ENCODE results near the gene STAG3.
"Not testable (repeated sequence)": the region's sequence is repeated elsewhere in the genome, so short reads cannot be mapped to it uniquely, and the experiment has no call there.

Gene STAG3, protein sequence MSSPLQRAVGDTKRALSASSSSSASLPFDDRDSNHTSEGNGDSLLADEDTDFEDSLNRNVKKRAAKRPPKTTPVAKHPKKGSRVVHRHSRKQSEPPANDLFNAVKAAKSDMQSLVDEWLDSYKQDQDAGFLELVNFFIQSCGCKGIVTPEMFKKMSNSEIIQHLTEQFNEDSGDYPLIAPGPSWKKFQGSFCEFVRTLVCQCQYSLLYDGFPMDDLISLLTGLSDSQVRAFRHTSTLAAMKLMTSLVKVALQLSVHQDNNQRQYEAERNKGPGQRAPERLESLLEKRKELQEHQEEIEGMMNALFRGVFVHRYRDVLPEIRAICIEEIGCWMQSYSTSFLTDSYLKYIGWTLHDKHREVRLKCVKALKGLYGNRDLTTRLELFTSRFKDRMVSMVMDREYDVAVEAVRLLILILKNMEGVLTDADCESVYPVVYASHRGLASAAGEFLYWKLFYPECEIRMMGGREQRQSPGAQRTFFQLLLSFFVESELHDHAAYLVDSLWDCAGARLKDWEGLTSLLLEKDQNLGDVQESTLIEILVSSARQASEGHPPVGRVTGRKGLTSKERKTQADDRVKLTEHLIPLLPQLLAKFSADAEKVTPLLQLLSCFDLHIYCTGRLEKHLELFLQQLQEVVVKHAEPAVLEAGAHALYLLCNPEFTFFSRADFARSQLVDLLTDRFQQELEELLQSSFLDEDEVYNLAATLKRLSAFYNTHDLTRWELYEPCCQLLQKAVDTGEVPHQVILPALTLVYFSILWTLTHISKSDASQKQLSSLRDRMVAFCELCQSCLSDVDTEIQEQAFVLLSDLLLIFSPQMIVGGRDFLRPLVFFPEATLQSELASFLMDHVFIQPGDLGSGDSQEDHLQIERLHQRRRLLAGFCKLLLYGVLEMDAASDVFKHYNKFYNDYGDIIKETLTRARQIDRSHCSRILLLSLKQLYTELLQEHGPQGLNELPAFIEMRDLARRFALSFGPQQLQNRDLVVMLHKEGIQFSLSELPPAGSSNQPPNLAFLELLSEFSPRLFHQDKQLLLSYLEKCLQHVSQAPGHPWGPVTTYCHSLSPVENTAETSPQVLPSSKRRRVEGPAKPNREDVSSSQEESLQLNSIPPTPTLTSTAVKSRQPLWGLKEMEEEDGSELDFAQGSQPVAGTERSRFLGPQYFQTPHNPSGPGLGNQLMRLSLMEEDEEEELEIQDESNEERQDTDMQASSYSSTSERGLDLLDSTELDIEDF
- total RNA-seq = 1.9 to 12.6 (median 6.6) reads per million in 17 experiments

DNA sequence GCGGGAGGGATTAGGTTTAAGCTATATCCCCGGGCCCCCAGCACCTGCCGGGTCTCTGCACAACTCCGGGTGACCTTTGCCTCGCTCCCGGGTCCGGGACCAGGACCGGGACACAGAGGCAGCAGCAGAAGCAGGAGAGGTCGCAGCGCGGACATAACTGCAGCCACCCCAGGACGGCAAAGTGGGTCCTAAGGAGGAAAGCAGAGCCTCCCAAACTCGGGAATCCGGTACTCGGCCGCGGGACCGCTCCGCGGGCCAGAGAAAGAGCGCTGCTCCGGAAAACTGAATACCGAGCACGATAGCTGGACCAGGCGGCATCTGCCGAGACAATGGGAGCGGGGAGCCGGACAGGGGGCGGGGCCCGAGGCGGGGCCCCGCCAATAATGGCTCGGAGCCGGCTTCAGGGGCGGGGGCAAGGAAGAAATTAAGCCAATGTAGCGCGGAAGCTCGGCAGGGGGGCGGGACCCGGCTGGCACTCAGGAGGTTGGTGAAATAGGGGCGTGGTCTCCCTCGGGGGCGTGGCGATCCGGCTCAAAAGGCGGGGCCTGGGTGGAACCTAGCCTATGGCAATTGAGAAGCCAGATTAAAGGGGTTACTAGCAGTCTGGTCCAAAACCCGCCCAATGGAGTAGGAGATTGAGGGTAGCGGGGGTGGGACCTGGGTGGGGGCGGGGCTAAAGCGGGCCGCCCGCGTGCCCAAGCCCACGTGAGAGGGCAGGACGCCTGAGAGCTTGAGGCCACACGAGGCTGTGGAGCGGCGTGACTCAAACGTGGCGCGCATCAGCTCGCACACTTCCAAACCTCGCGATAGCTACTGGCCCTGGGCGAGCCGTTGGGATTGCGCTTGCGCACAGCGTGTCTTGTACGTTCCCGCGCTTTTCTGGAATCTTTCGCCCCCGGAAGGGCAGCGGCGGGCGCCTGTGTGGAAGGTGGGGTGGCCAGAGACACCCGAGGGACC is at the start of gene STAG3, which contains the start of gene GPC2:
Gene STAG3, plus strand, starts transcription at position 874 of the 957 bp plus-strand sequence. CDS start 2,639 bp downstream, outside the sequence.
Gene GPC2, minus strand, starts transcription at position 337 of the 957 bp plus-strand sequence. Its CDS starts 182 bp downstream, at position 155.
- DNase-seq = peak; percentile 97 to 99 (median 98)

DNA sequence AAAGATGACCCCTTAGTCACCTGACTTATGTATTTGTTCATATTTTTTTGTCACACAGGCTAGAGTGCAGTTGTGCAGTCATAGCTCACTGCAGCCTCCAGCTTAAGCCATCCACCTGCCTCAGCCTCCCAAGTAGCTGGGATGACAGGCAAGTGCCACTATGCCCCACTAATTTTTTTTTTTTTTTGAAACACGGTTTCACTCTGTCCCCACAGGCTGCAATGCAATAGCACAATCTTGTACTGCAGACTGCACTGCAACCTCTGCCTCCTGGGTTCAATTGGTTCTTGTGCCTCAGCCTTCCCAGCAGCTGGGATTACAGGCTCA is 49.1 kb upstream of the STAG3 start:
- DNase-seq = no peak

DNA sequence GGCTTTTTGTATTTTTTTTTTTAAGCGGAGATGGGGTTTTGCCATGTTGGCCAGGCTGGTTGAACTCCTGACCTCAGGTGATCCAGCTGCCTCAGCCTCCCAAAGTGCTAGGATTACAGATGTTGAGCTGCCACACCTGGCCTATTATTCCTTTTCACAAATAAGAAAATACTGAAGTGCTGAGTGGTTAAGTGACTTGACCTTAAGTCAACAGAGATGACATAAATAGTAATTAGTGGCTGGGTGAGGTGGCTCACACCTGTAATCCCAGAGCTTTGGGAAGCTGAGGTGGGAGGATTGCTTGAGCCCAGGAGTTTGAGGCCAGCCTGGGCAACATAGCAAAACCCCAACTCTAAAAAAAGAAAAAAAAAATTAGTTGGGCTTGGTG is 47.5 kb upstream of the STAG3 start:
- not testable (repeated sequence) for DNase-seq

DNA sequence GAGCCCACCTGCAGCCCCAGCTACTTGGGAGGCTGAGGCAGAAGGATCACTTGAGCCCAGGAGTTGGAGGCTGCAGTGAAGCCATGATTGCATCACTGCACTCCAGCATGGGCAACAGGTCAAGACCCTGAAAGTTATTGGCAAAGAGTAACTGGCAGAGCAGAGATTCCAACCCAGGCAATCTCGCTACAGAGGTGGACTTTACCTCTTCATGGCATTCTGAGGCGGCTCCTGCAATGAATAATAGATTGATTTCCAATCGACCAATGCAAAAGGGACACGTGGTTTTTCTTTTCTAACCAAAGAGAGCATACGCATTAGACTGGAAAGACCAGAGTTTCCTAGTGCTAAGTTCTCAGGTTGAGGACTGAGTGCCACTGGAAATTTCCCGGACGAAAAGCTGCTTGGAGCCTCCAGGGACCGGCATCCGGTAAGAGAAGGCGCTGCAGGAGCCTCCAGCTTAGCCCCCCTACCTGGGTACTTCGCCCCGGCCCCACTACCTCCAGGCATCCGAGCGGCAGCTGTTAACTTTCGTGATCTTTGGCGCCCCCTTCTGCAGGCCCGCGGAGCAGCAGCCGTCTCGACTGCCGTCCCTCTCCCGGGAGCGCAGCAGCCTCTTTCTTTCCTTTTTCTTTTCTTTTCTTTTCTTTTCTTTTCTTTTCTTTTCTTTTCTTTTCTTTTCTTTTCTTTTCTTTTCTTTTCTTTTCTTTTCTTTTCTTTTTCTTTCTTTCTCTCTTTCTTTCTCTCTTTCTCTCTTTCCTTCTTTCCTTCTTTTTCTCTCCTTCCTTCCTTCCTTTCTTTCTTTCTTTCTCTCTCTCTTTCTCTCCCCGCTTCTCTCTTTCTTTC is 46.9 kb upstream of the STAG3 start:
- DNase-seq = peak; percentile 75 to 88 (median 84)

DNA sequence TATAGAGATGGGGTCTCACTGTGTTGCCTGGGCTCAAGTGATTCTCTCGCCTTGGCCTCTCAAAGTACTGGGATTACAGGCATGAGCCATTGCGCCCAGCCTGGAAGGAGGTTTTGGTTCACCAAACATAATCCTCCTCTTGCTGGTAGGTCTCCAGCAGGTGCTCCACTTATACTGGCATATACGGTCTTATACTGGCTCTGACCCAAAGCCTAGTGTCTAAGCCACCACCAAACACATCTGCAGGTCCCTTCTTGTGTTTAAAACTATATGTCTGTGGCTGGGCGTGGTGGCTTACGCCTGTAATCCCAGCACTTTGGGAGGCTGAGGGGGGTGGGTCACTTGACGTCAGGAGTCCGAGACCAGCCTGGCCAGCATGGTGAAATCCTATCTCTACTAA is 45.6 kb upstream of the STAG3 start:
- no peak for DNase-seq

DNA sequence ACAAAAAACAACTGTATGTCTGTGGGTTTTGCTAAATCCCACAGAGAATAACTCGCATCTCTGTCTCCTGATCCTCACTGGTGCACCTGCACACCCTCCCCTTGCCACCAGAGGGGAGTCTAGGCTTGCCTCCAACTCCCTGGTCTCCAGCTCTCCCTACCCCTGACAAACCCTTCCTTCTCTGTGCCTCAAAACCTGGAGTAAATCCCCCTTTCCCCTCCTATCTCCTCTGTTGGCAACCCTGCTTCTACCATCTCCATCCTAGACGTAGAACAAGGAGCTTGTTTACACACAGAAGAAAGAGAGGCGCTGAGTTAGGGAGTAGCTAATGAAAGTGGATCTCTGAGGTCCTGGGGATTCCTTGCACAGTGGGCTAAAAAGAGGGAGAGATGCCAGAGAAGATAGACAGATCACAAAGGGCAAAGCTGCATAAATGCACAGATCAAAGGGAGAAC is 45.0 kb upstream of the STAG3 start:
- DNase-seq = peak; percentile 76 to 84 (median 80)

DNA sequence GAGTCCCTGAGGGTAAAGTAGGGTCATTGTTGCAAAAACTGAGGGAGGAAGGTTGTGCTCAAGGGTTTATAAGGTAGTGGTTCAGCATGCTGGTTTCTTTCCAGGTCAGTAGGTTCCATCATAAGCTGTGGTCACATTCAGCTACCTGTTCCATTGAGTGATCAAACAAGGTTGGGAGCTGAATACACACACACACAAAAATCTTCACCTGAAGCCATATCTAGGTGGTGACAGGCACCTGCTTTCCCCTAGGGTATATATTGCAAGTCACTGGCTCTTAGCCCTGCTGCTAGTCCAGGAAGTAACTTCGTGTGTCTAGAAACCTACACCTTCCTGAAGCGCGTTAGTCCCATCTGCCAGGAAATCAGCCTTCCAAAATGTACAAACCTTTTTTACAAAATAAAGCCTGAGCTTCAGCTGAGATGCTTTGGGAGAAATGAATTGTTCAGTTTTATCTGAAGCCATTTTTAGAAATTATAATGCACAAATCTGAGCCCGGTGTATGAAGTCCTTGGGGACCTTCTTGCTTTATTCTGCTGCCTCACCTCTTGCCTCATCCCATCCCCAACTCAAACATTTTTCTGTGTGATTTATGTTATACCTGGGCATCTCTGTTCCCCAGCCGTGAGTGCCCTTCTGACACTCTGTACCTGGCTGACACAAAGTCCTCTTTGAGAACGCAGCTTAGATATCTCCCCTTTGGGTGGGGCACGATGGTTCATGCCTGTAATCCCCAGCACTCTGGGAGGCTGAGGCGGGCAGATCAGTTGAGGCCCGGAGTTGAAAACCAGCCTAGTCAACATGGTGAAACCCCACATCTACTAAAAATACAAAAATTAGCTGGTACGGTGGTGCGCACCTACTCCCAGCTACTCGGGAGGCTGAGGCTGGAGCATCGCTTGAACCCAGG is 39.6 kb upstream of the STAG3 start:
- DNase-seq = no peak

DNA sequence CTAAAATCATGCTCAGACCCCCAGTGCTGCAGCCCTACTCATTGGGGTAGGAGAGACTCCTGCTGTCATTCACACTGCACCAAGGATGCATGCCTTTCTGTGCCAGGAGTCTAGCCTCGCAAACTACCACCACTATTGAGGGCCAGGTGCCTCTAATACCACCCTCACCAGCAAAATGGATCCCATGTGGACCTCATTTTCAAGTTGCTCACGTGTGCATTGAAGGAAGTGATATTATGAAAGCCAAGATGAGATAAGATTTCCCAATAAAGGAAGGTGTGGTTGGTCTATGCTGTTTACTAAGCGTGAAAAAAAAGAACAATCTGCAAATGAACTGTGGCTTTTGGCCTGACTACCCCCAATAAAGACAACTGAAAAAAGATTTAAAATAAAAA is 36.2 kb upstream of the STAG3 start:
- peak in 2 of 4 experiments; percentile 27 to 40 for DNase-seq

DNA sequence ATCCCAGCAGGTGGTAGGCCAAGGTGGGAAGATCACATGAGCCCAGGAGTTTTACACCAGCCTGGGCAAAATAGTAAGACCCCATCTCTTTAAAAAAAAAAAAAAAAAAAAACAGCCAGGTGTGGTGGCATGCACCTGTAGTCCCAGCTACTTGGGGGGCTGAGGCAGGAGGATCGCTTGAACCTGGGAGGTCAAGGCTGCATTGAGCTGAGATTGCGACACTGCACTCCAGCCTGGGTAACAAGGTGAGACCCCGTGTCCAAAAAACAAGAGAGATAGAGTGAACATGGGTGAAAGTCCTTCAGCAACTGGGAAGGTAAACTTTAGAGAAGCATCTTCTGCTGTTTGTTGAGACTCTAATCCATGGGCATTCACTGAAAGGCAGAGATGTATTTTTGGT is 35.3 kb upstream of the STAG3 start:
- DNase-seq = no peak

DNA sequence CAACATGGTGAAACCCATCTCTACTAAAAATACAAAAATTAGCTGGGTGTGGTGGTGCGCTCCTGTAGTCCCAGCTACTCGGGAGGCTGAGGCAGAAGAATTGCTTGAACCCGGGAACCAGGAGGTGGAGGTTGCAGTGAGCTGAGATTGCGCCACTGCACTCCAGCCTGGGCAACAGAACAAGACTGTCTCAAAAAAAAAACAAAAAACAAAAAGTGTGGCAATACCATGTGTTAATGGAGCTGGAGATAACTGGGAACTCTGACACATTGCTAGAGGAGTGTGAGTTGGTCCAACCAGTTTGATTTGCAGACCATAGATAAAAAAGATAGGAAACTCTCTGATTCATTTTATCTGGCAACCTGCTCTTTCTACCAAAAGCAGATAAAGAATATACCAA is 31.4 kb upstream of the STAG3 start:
- DNase-seq = not testable (repeated sequence)

DNA sequence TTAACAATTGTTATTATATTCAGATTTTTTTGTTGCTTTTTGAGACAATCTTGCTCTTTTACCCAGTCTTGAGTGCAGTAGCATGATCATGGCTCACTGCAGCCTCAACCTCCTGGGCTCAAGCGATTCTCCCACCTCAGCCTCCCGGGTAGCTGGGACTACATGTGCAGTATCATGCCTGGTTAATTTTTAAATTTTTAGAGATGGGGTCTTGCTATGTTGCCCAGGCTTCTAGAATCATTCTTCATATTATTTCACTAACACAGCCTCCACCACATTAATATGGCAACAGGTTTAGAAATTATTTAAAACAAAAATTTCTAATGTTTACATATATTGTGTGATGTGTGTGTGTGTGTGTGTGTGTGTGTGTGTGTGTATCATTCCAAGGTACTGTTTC is 30.4 kb upstream of the STAG3 start:
- no peak for DNase-seq

DNA sequence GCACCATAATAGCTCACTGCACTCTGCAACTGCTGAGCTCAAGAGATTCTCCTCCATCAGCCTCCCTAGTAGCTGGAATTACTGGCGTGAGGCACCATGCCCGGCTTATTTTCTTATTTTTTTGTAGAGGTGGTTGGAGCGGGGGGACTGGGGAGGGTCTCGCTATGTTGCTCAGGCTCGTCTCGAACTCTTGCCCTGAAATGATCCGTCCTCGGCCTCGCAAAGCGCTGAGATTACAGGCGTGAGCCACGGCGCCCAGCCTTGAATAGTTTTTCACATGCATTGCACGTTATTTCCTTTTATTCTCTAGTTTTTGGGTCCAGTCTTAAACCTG is 29.5 kb upstream of the STAG3 start:
- DNase-seq = no peak

DNA sequence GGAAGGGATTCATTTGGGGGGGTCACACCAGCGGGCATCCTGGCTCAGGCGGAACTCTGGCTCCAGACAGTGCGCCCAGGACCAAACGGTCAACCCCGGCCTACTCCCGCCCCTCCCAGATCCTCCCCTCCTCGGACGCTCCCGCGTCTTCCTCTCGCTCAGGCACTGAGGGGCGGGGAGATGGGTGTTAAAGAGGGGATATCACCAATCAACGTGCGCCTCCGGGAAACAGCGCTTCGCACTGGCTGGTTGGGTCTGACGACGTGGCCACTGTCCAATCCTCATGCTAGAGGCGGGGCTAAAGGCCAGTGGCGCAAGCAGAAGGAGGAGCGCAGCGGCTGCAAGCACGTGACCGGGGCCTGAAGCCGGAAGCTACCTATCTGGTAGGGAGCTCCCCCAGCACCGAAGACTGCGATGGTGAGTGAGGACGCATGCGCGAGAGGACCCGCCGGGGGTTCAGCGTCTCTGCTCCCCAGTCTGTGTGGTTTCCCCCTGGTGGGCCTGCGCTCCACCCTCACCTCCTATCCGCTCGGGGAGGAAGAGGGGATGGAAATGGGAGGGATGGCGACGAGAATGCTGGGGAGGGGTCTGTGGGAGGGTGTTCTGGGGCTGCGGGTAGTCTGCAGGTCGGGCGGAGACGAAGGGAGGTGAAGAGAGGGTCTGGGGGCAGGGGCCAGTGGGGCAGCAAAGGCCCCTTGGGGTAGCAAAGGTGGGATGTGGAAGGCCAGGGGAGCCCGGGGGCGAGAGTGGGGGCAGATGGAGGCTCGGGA is 29.0 kb upstream of the STAG3 start, which contains the start of gene LAMTOR4:
Gene LAMTOR4, plus strand, starts transcription at position 360 of the 770 bp plus-strand sequence. Its CDS starts 55 bp downstream, at position 415.
- peak; percentile 98 to 99 (median 98) for DNase-seq

DNA sequence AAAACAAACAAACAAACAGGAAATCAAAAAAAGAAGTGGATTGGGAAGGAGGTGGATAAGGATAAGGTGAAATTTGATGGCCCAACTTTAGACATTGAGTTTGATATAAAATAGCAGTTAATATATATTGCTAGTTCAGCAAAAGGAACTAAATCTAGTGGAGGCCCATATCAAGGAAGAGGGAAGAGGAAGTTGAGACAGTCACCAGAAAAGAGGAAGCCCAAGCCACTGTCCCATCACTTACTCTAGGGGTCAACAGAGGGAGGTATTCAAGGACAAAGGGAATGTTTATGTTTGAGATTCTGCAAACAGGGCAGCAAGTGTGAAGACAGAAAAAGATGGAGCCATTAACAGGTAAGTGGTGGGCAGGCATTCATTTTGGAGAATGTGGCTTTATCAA is 25.3 kb upstream of the STAG3 start:
- peak; percentile 66 to 87 (median 78) for DNase-seq

DNA sequence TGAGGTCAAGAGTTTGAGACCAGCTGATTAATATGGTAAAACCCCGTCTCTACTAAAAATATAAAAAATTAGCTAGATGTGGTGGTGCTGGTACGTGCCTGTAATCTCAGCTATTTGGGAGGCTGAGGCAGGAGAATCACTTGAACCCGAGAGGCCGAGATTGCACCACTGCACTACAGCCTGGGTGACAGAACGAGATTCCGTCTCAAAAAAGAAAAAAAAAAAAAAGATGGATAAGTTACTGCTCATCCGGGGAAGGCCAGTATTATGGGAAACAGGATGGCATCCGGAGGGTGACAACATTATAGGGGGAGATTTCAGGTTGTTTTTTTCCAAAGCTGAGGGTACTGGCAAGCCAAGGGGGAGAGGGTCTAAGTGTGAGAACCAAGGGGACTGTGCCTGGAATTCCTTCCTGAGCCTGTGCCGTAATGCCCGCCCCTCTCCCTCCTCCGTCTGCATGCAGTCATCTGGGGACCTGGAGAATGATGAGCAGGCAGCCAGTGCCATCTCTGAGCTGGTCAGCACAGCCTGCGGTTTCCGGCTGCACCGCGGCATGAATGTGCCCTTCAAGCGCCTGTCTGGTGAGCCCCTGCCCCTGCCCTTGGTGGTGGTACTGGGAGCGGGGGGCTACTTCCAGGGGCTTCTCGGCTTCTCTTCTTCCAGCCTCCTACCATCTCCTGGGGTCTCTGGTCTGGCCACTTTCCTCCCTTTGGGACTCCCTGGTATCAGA is 24.6 kb upstream of the STAG3 start:
- DNase-seq = no peak

DNA sequence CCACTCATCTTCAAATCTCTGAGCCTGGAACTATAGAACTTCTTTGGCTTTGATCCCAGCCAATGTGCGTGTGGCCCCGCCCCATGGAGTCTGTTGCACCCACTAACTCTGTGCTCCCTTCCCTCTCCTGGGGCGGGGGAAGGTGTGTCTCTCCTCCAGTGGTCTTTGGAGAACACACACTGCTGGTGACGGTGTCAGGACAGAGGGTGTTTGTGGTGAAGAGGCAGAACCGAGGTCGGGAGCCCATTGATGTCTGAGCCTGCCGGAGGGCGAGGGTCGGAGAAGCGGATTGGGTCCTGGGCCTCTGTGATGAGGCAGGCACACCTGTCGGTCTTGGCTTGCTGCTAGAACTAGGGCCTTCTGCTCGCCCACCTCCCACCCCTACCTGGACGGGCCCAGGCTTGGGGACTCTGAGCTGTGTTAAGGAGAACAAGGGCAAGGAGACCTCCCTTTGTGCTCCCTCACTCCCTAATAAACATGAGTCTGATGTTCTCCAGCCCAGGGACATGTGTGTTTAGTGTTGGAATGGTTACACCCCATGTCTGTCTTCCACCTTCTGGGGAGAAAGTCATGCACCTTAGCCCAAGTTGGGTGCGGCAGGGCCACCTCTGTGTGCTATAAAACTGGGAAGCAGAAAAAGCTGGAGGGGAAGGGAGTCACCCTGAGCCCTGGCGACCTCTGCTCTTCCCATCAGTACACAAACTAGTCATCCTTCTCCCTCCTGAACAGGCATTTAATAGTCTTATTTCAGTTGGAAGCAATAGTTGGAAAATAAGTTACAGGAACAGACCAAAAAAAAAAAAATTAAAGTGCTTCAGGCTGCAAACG is 23.8 kb upstream of the STAG3 start:
- DNase-seq = no peak
